HG03175 (cell line): Measurements from ENCODE around the gene ALX4.

ENCODE experiments used
- ATAC-seq: cut with Tn5 transposase; IDR thresholded peaks from one replicate; pipeline ENCODE4 v1.9.1; 2021; ENCODE audit warnings: mild to moderate bottlenecking, moderate library complexity; ENCODE audit not compliant: unreplicated experiment

ALX4 gene

GRCh38 chr11:44316659-44317240 lies 6.8 kb upstream of the ALX4 start:
- no peak for ATAC-seq

GRCh38 chr11:44315947-44316658 lies 6.2 kb upstream of the ALX4 start:
- ATAC-seq = no peak

- no peak for ATAC-seq
Measured at GRCh38 chr11:44314733-44315132, 4.8 kb upstream of the ALX4 start.

- ATAC-seq = no peak
Measured at GRCh38 chr11:44313761-44314489, 4.0 kb upstream of the ALX4 start.

- no peak for ATAC-seq
Measured at GRCh38 chr11:44312876-44313275, 2.9 kb upstream of the ALX4 start.

- ATAC-seq = no peak
Measured at GRCh38 chr11:44311339-44312261, 1.7 kb upstream of the ALX4 start.

- no peak for ATAC-seq
Measured at GRCh38 chr11:44310463-44311272, 729 bp upstream of the ALX4 start.

- ATAC-seq = no peak
Measured at GRCh38 chr11:44310206-44310462, 195 bp upstream of the ALX4 start.

- no peak for ATAC-seq
Measured at GRCh38 chr11:44308923-44309477, 939 bp downstream of the ALX4 start.

GRCh38 chr11:44308256-44308922 lies 1.6 kb downstream of the ALX4 start:
- no peak for ATAC-seq

GRCh38 chr11:44307340-44308099 lies 2.4 kb downstream of the ALX4 start:
- no peak for ATAC-seq

- no peak for ATAC-seq
Measured at GRCh38 chr11:44306918-44307244, 3.1 kb downstream of the ALX4 start.

GRCh38 chr11:44306052-44306917 lies 3.7 kb downstream of the ALX4 start:
- no peak for ATAC-seq

GRCh38 chr11:44305470-44306051 lies 4.4 kb downstream of the ALX4 start:
- ATAC-seq = no peak

GRCh38 chr11:44305026-44305469 lies 4.9 kb downstream of the ALX4 start:
- ATAC-seq = no peak

- ATAC-seq = no peak
Measured at GRCh38 chr11:44304091-44305025, 5.6 kb downstream of the ALX4 start.
